OCI-LY3 (cell line): Measurements from ENCODE around the gene DOHH.

Experiments
- H2AFZ ChIP-seq: fragments of 200-600, 300-600 bp; shearing (Covaris generic); 2 replicates; pipeline ENCODE4 v1.6.0; 2014; ENCODE audit warnings: antibody characterized with exemption, low read depth, low read length
- H3K27ac ChIP-seq: fragments of 200-600, 300-600 bp; sonication (generic); 2 replicates; pipeline ENCODE4 v1.5.1; 2014; ENCODE audit warnings: mild to moderate bottlenecking, low read length, moderate library complexity, mixed read lengths
- H3K27me3 ChIP-seq: fragments of 200-600, 300-600 bp; sonication (generic); 2 replicates; pipeline ENCODE4 v1.6.1; 2014; ENCODE audit warnings: low read depth, low read length, mixed read lengths
- H3K36me3 ChIP-seq: fragments of 200-600, 300-600 bp; sonication (generic); replicated peaks from 2 replicates; pipeline ENCODE3; 2014; ENCODE audit warnings: low read depth, low read length, mixed read lengths
- H3K4me1 ChIP-seq: fragments of 300-600, 200-600 bp; sonication (generic); 2 replicates; pipeline ENCODE4 v1.6.1; 2014; ENCODE audit warnings: low read length, mixed read lengths
- H3K4me2 ChIP-seq: fragments of 200-600, 300-600 bp; sonication (generic); 2 replicates; pipeline ENCODE4 v1.6.1; 2014; ENCODE audit warnings: low read length, mixed read lengths
- H3K4me3 ChIP-seq: fragments of 300-600, 200-600 bp; sonication (generic); 2 replicates; pipeline ENCODE4 v1.5.1; 2014; ENCODE audit warnings: antibody characterized with exemption, mild to moderate bottlenecking, low read length, moderate library complexity
- H3K79me2 ChIP-seq: fragments of 300-600, 200-600 bp; shearing (Covaris generic); 2 replicates; pipeline ENCODE4 v1.6.1; 2014; ENCODE audit warnings: mild to moderate bottlenecking, low read length, mixed read lengths
- H3K9ac ChIP-seq: fragments of 300-600, 200-600 bp; shearing (Covaris generic); 2 replicates; pipeline ENCODE4 v1.6.0; 2014; ENCODE audit warnings: mild to moderate bottlenecking, low read length, moderate library complexity
- H3K9me3 ChIP-seq: fragments of 200-600, 300-600 bp; shearing (Covaris generic); 2 replicates; pipeline ENCODE4 v1.6.1; 2014; ENCODE audit warnings: low read length, mixed read lengths; ENCODE audit not compliant: insufficient read depth
- H4K20me1 ChIP-seq: fragments of 200-600, 300-600 bp; sonication (generic); 2 replicates; pipeline ENCODE4 v1.6.1; 2016; ENCODE audit warnings: low read length, mixed read lengths; ENCODE audit not compliant: insufficient read depth
- EZH2phosphoT487 ChIP-seq: fragments of 200-600 bp; shearing (Covaris generic); IDR thresholded peaks from 2 replicates; pipeline ENCODE4 v1.6.1; 2018; ENCODE audit warnings: antibody characterized with exemption, mixed run types, low read depth
- TF ChIP-seq, protein P1 (sequence below): fragments of 200-600, 300-600 bp; sonication (generic); IDR thresholded peaks from 2 replicates; pipeline ENCODE4 v1.5.1; 2014; ENCODE audit warnings: antibody characterized with exemption, low read length, low read depth

Gene DOHH

DNA sequence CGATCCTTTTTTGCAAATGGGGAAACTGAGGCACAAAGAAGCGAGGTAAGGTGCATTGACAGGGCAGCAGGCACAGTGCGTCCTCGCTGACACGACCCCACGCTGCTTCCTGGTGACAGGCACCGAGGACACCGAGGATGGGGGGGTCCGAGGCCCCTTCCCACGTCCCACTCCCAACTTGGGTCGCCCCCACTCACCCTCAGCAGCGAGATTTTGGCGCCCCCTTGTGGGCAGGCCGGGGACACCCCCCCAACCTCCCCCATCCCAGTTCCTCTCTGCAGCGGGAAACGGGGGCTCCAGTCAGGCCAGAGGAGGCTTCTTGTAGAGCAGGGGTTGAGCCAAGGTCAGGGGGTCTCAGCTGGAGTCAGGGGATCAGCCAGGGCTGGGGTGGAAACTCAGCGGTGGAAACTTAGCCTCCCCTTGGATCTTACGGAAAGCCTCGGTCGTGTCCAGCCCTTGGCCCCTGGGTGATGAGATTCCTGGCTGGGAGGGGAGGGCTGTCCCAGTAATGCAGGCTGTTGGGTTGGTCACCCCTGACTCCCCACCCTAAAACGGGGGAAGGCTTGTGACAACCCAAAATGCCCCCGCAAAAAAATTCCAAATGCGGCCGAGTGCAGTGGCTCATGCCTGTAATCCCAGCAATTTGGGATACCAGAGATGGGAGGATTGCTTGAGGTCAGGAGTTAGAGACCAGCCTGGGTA, 28.4 kb downstream of the DOHH start:
- H3K4me2 ChIP-seq = no peak overlapping the region
- no peak overlapping the region for H3K27ac ChIP-seq
- peaks cover 14% of the 10 kb centered on the region; the same call in 1 of the 2 replicates for H3K27me3 ChIP-seq
- H4K20me1 ChIP-seq = no peaks in the 10 kb centered on the region
- no peak for TF ChIP-seq EZH2phosphoT487
- TF ChIP-seq, protein P1, sequence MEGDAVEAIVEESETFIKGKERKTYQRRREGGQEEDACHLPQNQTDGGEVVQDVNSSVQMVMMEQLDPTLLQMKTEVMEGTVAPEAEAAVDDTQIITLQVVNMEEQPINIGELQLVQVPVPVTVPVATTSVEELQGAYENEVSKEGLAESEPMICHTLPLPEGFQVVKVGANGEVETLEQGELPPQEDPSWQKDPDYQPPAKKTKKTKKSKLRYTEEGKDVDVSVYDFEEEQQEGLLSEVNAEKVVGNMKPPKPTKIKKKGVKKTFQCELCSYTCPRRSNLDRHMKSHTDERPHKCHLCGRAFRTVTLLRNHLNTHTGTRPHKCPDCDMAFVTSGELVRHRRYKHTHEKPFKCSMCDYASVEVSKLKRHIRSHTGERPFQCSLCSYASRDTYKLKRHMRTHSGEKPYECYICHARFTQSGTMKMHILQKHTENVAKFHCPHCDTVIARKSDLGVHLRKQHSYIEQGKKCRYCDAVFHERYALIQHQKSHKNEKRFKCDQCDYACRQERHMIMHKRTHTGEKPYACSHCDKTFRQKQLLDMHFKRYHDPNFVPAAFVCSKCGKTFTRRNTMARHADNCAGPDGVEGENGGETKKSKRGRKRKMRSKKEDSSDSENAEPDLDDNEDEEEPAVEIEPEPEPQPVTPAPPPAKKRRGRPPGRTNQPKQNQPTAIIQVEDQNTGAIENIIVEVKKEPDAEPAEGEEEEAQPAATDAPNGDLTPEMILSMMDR = peak; percentile 96
- no peak overlapping the region for H2AFZ ChIP-seq
- H3K79me2 ChIP-seq = no peaks in the 10 kb centered on the region
- H3K36me3 ChIP-seq = peaks cover 6% of the 10 kb centered on the region
- no peaks in the 10 kb centered on the region for H3K4me1 ChIP-seq
- no peak overlapping the region for H3K4me3 ChIP-seq
- H3K9ac ChIP-seq = no peak overlapping the region
- no peaks in the 10 kb centered on the region for H3K9me3 ChIP-seq

DNA sequence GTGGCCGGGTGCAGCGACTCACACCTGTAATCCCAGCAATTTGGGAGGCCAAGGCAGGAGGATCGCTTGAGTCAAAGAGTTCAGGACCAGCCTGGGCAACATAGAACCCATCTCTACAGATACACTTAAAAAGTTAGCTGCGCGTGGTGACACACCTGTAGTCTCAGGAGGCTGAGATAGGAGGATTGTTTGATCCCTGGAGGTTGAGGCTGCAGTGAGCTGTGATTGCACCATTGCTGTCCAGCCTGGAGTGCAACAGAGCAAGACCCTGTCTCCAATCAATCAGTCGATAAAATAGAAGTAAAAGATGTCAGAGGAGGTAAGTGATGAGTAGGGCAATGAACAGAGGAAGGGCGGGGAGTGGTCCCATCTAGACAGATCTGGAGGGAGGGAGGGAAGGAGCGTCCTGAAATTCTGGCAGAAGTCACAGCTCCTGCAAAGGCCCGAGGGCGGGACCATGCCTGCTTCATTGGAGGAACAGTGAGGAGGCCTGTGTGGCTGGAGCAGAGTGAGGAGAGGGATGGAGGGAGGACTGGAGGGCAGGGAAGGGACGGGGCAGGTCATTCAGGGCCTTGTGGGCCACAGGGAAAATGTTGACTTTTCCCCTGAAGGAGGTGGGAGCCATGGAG, 29.9 kb downstream of the DOHH start:
- Histone ChIP-seq H3K79me2 (no peaks in the 10 kb centered on the region), H3K27me3 (peaks cover 6% of the 10 kb centered on the region; the same call in 1 of the 2 replicates), H3K4me3 (no peak overlapping the region), H3K4me2 (no peak overlapping the region), H3K27ac (no peak overlapping the region), H3K36me3 (peaks cover 6% of the 10 kb centered on the region), H2AFZ (no peak overlapping the region), H3K9me3 (no peaks in the 10 kb centered on the region), H3K9ac (no peak overlapping the region), H3K4me1 (no peaks in the 10 kb centered on the region), H4K20me1 (no peaks in the 10 kb centered on the region)
- TF ChIP-seq, protein P1 = no peak

DNA sequence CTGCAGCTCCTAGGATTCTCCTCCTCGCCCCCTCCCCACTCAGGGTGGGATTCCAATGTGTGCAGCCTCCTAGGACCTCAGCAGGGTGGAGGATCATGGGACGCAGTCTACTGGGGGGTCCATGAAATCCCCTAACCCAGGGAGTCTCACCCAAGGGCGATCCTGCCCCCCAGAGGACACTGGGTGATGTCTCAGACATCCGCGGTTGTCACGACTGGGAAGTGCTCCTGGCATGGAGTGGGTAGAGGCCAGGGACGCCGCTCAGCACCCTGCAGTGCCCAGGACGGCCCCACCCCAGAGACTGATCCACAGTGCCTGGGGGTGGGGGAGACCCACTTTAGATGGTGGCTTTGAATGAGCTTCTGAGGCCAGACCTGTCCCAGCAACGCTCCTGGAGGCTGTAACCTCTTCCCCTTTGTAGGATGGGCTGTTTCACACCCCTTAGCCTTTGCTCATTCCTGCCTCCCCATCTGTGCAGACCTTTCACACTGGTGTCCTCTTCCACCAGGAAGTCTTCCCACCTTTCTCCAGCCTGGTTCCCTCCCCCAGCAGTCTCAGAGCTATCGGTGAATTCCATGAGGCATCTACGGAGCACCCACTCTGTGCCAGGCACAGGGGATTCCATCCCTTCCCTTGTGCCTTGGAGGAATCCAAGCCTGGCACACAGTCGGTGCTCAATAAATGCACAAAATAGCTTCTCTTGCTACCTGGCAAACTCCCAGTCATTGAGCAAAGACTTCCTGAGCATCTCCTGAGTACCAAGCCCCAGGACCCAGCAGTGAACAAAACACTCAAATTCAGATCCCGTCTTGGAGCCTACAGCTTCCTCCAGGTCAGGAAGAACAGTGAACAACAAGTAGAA, 30.6 kb downstream of the DOHH start:
- H3K4me1 ChIP-seq = no peaks in the 10 kb centered on the region
- no peak overlapping the region for H2AFZ ChIP-seq
- peaks cover under 1% of the 10 kb centered on the region; the same call in 1 of the 2 replicates for H3K27me3 ChIP-seq
- no peak overlapping the region for H3K4me2 ChIP-seq
- no peaks in the 10 kb centered on the region for H3K9me3 ChIP-seq
- H3K9ac ChIP-seq = no peak overlapping the region
- TF ChIP-seq, protein P1 = peak; percentile 21; the same call in 1 of the 2 replicates
- no peak for TF ChIP-seq EZH2phosphoT487
- no peak overlapping the region for H3K27ac ChIP-seq
- H3K36me3 ChIP-seq = peaks cover 6% of the 10 kb centered on the region
- no peaks in the 10 kb centered on the region for H4K20me1 ChIP-seq
- H3K79me2 ChIP-seq = no peaks in the 10 kb centered on the region
- no peak overlapping the region for H3K4me3 ChIP-seq

DNA sequence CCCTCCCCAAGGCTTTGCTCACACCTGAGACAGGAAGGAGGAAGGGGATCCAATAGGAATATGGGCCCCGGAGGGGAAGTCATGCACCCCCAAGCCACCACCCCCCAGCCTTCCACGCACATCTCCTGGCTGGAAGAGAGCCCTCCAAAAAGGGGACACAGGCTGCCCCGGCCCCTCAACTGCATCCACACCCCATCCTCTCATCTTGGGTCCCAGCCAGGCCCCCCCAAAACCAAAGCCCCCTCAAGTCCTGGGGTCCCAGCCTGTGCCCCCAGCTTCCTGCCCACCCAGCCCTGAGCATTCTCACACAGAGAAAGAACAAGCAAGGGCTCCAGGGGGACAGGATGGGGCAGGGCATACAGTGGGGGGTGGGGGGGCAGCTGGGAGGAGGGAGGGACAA, 32.3 kb downstream of the DOHH start:
- no peak overlapping the region for H3K27ac ChIP-seq
- no peak overlapping the region for H2AFZ ChIP-seq
- no peaks in the 10 kb centered on the region for H4K20me1 ChIP-seq
- no peaks in the 10 kb centered on the region for H3K79me2 ChIP-seq
- peaks cover 6% of the 10 kb centered on the region for H3K36me3 ChIP-seq
- no peaks in the 10 kb centered on the region for H3K4me1 ChIP-seq
- no peak overlapping the region for H3K4me2 ChIP-seq
- TF ChIP-seq, protein P1 = no peak
- no peak for TF ChIP-seq EZH2phosphoT487
- H3K4me3 ChIP-seq = no peak overlapping the region
- no peaks in the 10 kb centered on the region for H3K9me3 ChIP-seq
- no peak overlapping the region for H3K9ac ChIP-seq
- H3K27me3 ChIP-seq = no peaks in the 10 kb centered on the region
